Natural killer cell treated with Interleukin-12 subunit alpha and Interleukin-12 subunit beta and Interleukin-15 and Interleukin-18, amount 100 ng/mL, for 72 hours (primary cell): ENCODE data around the gene PODN. TPM values are rescaled to one million over a fixed set of nuclear protein-coding genes. Genes with fewer than 3 reads are reported as not detected.

Experiments used
- total RNA-seq, 2 donors: library from RNA; stranded (reverse); gene quantifications; one replicate each; pipeline ENCODE4 v1.2.3, GENCODE V29; 2022

Gene PODN
- total RNA-seq, 2 donors from 2014 or later: not detected

Other genes starting within 250 kb of the PODN start
- 1 to 10 TPM in 1 of 2 donors, under 1 TPM in 1; 0.07 to 1.0 TPM for gene ZYG11A, start 219.5 kb upstream of the PODN start, total RNA-seq
- gene ECHDC2, start 140.5 kb upstream of the PODN start, total RNA-seq: 10 to 100 TPM; 65.1 to 77.6 TPM
- 10 to 100 TPM; 75.1 to 86.8 TPM for gene SCP2, start 134.9 kb upstream of the PODN start, total RNA-seq
- gene SLC1A7, start 80.4 kb downstream of the PODN start, total RNA-seq: 1 to 10 TPM in 1 of 2 donors, under 1 TPM in 1; 0.29 to 1.1 TPM
- gene CPT2, start 134.6 kb downstream of the PODN start, total RNA-seq: 10 to 100 TPM; 12.3 to 14.7 TPM
- gene CZIB, start 158.4 kb downstream of the PODN start, total RNA-seq: 10 to 100 TPM; 37.5 to 44.5 TPM
- gene MAGOH, start 176.3 kb downstream of the PODN start, total RNA-seq: 10 to 100 TPM; 62.6 to 65.4 TPM